ENCODE results near the gene SMG9. TPM values are rescaled to one million over a fixed set of nuclear protein-coding genes. Genes with fewer than 3 reads are reported as not detected.

Gene SMG9
- total RNA-seq, 1 experiment from 2014 or later: 52.2 TPM

- no peak overlapping the region for H3K27ac ChIP-seq (ENCODE audit: insufficient read length, low read depth, low read length)
- Mint-ChIP-seq H3K27ac (no peak overlapping the region; a peak in 1 of 7 replicates), H3K4me3 (no peak overlapping the region; a peak in 1 of 5 replicates)
Observed at GRCh38 chr19:43721469-43722048, 33.2 kb downstream of the SMG9 start.

More at GRCh38 chr19:43721469-43722048, 33.2 kb downstream of the SMG9 start:
- Histone ChIP-seq H3K27me3 (ENCODE audit: insufficient read depth, low read length) (no peaks in the 10 kb centered on the region), H3K18ac (ENCODE audit: insufficient read length, low read depth, low read length) (no peak overlapping the region), H2BK15ac (ENCODE audit: low read depth, low read length) (no peak overlapping the region), H4K91ac (ENCODE audit: insufficient read length, low read depth, low read length) (no peak overlapping the region), H3T11ph (ENCODE audit: low read length) (no peak overlapping the region), H3K79me2 (ENCODE audit: insufficient read depth, low read length) (no peaks in the 10 kb centered on the region), H3K56ac (ENCODE audit: insufficient read length, low read depth, low read length) (no peak overlapping the region), H2AK5ac (ENCODE audit: insufficient read length, low read length) (no peak overlapping the region), H2BK12ac (ENCODE audit: insufficient read length, low read depth, low read length) (no peak overlapping the region), H2BK20ac (ENCODE audit: low read depth, low read length, poor library complexity, severe bottlenecking) (no peak overlapping the region), H2AFZ (ENCODE audit: low read length) (no peak overlapping the region), H3K79me1 (ENCODE audit: insufficient read depth, low read depth, low read length, poor library complexity, severe bottlenecking) (no peaks in the 10 kb centered on the region), H3K4me2 (ENCODE audit: insufficient read depth, insufficient read length, low read length) (no peak overlapping the region), H2BK120ac (ENCODE audit: low read depth, low read length, poor library complexity, severe bottlenecking) (no peak overlapping the region), H3K4me1 (ENCODE audit: insufficient read depth, low read length) (no peaks in the 10 kb centered on the region), H3K9me3 (ENCODE audit: control insufficient read depth, low read depth, low read length) (no peaks in the 10 kb centered on the region), H4K8ac (replicated peaks; ENCODE audit: insufficient read length, low read depth, low read length) (no peak overlapping the region), H4K20me1 (ENCODE audit: control insufficient read depth, insufficient read depth, insufficient read length) (no peaks in the 10 kb centered on the region), H4K5ac (ENCODE audit: insufficient read length, low read depth, low read length) (no peak overlapping the region), H3K9ac (ENCODE audit: extremely low read depth, insufficient read length, low read length) (no peak overlapping the region), H3K23me2 (ENCODE audit: insufficient read length, low read depth, low read length, poor library complexity, severe bottlenecking) (peaks cover 2% of the 10 kb centered on the region), H3K23ac (ENCODE audit: insufficient read length, low read depth, low read length) (no peak overlapping the region), H2BK5ac (ENCODE audit: insufficient read length, low read length) (no peak overlapping the region), H3K4ac (ENCODE audit: low read depth, low read length) (no peak overlapping the region), H3K14ac (ENCODE audit: insufficient read depth, low read length) (no peak overlapping the region)
- Mint-ChIP-seq H3K4me1 (peaks cover 3 to 7% of the 10 kb centered on the region in 2 experiments; a peak in 2 of 4 replicates), H3K9me3 (no peaks in the 10 kb centered on the region), H3K36me3 (ENCODE audit: insufficient read depth in 1 of 3, low read depth in 3 of 3) (no peaks in the 10 kb centered on the region), H3K27me3 (ENCODE audit: low read depth) (peaks cover 4% of the 10 kb centered on the region; the same call in 1 of the 2 replicates)
- TF ChIP-seq, protein P1, sequence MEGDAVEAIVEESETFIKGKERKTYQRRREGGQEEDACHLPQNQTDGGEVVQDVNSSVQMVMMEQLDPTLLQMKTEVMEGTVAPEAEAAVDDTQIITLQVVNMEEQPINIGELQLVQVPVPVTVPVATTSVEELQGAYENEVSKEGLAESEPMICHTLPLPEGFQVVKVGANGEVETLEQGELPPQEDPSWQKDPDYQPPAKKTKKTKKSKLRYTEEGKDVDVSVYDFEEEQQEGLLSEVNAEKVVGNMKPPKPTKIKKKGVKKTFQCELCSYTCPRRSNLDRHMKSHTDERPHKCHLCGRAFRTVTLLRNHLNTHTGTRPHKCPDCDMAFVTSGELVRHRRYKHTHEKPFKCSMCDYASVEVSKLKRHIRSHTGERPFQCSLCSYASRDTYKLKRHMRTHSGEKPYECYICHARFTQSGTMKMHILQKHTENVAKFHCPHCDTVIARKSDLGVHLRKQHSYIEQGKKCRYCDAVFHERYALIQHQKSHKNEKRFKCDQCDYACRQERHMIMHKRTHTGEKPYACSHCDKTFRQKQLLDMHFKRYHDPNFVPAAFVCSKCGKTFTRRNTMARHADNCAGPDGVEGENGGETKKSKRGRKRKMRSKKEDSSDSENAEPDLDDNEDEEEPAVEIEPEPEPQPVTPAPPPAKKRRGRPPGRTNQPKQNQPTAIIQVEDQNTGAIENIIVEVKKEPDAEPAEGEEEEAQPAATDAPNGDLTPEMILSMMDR (conservative IDR thresholded peaks at IDR 0.05): no peak
- no CpG with 5 or more reads among the region's 5 CpGs for WGBS (ENCODE audit: extremely low coverage, insufficient read length, low lambda C conversion rate)
- no peak for DNase-seq

All from H9 (cell line).